Cardiac septum (tissue), 1 donor: ENCODE measurements around the gene GOLGA6A. TPM values are rescaled to one million over a fixed set of nuclear protein-coding genes. Genes with fewer than 3 reads are reported as not detected.

Experiments used
- DNase-seq: peaks from one replicate; pipeline ENCODE4 v3.0.0-alpha.2; 2020; ENCODE audit warnings: low spot score
- intact Hi-C: fragments of 100-400 bp; cut with DNase I; formaldehyde crosslinking; loops from one replicate; pipeline ENCODE4 v1.14.0; 2022
- total RNA-seq: library from RNA; stranded (reverse); fragmentation: NEBNext Ultra II Directional; extraction: Animal tissue kit (Norgen Biotek cat#: 25700); gene quantifications from one replicate; pipeline ENCODE4 v1.2.1, GENCODE V29; 2021
- donor health status: DM: no; HTN: no; CAD: no.

GOLGA6A gene
- total RNA-seq, 1 donor from 2014 or later = not detected

GRCh38 chr15:74040109-74040850 lies 42.1 kb downstream of the GOLGA6A start:
- no peak for DNase-seq
- intact Hi-C loops = loop anchor here (2.0 kb wide), 1 partner anchor 47 kb away; the partner anchor contains the start of gene STOML1

GRCh38 chr15:74039656-74040010 lies 42.7 kb downstream of the GOLGA6A start:
- intact Hi-C loops = loop anchor here (2.0 kb wide), 1 partner anchor 47 kb away; the partner anchor contains the start of gene STOML1
- DNase-seq = no peak

- DNase-seq = no peak
- intact Hi-C loops = no loop called here
These were observed 43.4 kb downstream of the GOLGA6A start for GRCh38 chr15:74038707-74039655.

- intact Hi-C loops = loop anchor here (2.0 kb wide), 1 partner anchor 65 kb away; no protein-coding TSS in a partner anchor
- no peak for DNase-seq
These were observed 44.9 kb downstream of the GOLGA6A start for GRCh38 chr15:74037171-74038117.

- DNase-seq = no peak
- intact Hi-C loops = loop anchor here (2.0 kb wide), 1 partner anchor 64 kb away; no protein-coding TSS in a partner anchor
These were observed 45.8 kb downstream of the GOLGA6A start for GRCh38 chr15:74036271-74037170.

- DNase-seq = no peak
- intact Hi-C loops = loop anchor here (2.0 kb wide), 1 partner anchor 63 kb away; no protein-coding TSS in a partner anchor
These were observed 47.0 kb downstream of the GOLGA6A start for GRCh38 chr15:74035121-74036017.

GRCh38 chr15:74034206-74034755 lies 48.1 kb downstream of the GOLGA6A start:
- DNase-seq = no peak
- intact Hi-C loops = no loop called here

- no peak for DNase-seq
These were observed 49.5 kb downstream of the GOLGA6A start for GRCh38 chr15:74032606-74033561.

GRCh38 chr15:74032046-74032445 lies 50.3 kb downstream of the GOLGA6A start:
- intact Hi-C loops = no loop called here

More at GRCh38 chr15:74032606-74033561, 49.5 kb downstream of the GOLGA6A start:
- intact Hi-C loops = no loop called here

GRCh38 chr15:74028646-74029045 lies 53.7 kb downstream of the GOLGA6A start:
- no peak for DNase-seq
- intact Hi-C loops = no loop called here

More at GRCh38 chr15:74032046-74032445, 50.3 kb downstream of the GOLGA6A start:
- no peak for DNase-seq

GRCh38 chr15:74027688-74028087 lies 54.7 kb downstream of the GOLGA6A start:
- no peak for DNase-seq
- intact Hi-C loops = no loop called here

- intact Hi-C loops = no loop called here
- DNase-seq = no peak
These were observed 56.9 kb downstream of the GOLGA6A start for GRCh38 chr15:74025436-74025835.

GRCh38 chr15:74024687-74025086 lies 57.7 kb downstream of the GOLGA6A start:
- intact Hi-C loops = no loop called here

GRCh38 chr15:74022706-74023470 lies 59.5 kb downstream of the GOLGA6A start:
- intact Hi-C loops = no loop called here
- DNase-seq = no peak

More at GRCh38 chr15:74024687-74025086, 57.7 kb downstream of the GOLGA6A start:
- no peak for DNase-seq
